Uterus (tissue), 4 donors: ENCODE results near the gene MAEA. TPM values are rescaled to one million over a fixed set of nuclear protein-coding genes. Genes with fewer than 3 reads are reported as not detected.

Experiments used
- DNase-seq, 2 donors: peaks; one replicate each; pipeline ENCODE4 v3.0.0-alpha.2; 2019 to 2020
- H3K27ac ChIP-seq, 2 donors: fragments of 200-600 bp; sonication (generic); 1 replicate in 1 of 2; 2 replicates in 1 of 2; pipeline ENCODE4 v1.5.1; 2016 to 2018
- H3K27me3 ChIP-seq, 2 donors: fragments of 200-600 bp; sonication (generic); one replicate each; pipeline ENCODE4 v1.5.1; 2018 to 2019; ENCODE audit warnings: control low read depth in 1 of 2
- H3K36me3 ChIP-seq, 2 donors: fragments of 200-600 bp; sonication (generic); one replicate each; pipeline ENCODE4 v1.5.1; 2019; ENCODE audit warnings: control low read depth in 1 of 2
- H3K4me1 ChIP-seq, 2 donors: fragments of 200-600 bp; sonication (generic); one replicate each; pipeline ENCODE4 v1.5.1; 2018 to 2019; ENCODE audit warnings: control low read depth in 1 of 2
- H3K4me3 ChIP-seq, 2 donors: fragments of 200-600 bp; sonication (generic); 1 replicate in 1 of 2; 2 replicates in 1 of 2; pipeline ENCODE4 v1.5.1; 2018 to 2019; ENCODE audit warnings: mild to moderate bottlenecking in 1 of 2
- H3K9me3 ChIP-seq, 2 donors: fragments of 200-600 bp; sonication (generic); one replicate each; pipeline ENCODE4 v1.5.1; 2019; ENCODE audit warnings: control low read depth in 1 of 2
- POLR2A ChIP-seq, 2 donors: fragments of 450-650 bp; IDR thresholded peaks; one replicate each; pipeline ENCODE4 v1.6.1; 2016; ENCODE audit warnings: antibody characterized with exemption in 2 of 2, mild to moderate bottlenecking in 1 of 2, moderate library complexity in 1 of 2
- intact Hi-C: fragments of 100-400 bp; cut with DNase I; formaldehyde crosslinking; loops from one replicate; pipeline ENCODE4 v1.15.1; 2023; ENCODE audit warnings: low total_unique reads
- total RNA-seq, 4 donors: library from RNA; depleted of rRNA in 3 of 4; stranded (reverse); fragments of >200 nt in 3 of 4; gene quantifications; one replicate each; pipeline versions ENCODE4 v1.1.0 to v1.2.4, GENCODE V29; 2014 to 2023
- TF ChIP-seq, protein P1 (sequence below), 4 experiments: fragments of 200-600 bp in 2 of 4; fragments of 450-650 bp in 2 of 4; sonication (generic) in 2 of 4; IDR thresholded peaks; one replicate each; pipeline ENCODE4 v1.5.1; 2016 to 2019; ENCODE audit warnings: antibody characterized with exemption in 4 of 4, mild to moderate bottlenecking in 2 of 4, moderate library complexity in 1 of 4
- donor health status: DM: yes; HTN: yes; CAD: no.

Gene MAEA
- total RNA-seq, 4 donors from 2014 or later = 32.3 to 70.7 (median 67.8) TPM

- Histone ChIP-seq H3K9me3 (no peaks in the 10 kb centered on the region), H3K27ac (no peak overlapping the region), H3K36me3 (no peaks in the 10 kb centered on the region), H3K4me3 (no peak overlapping the region), H3K4me1 (no peaks in the 10 kb centered on the region), H3K27me3 (no peaks in the 10 kb centered on the region)
- intact Hi-C loops = no loop called here
- no peak for DNase-seq
- TF ChIP-seq POLR2A (IDR thresholded peaks at IDR 0.05) = no peak
- TF ChIP-seq, protein P1, sequence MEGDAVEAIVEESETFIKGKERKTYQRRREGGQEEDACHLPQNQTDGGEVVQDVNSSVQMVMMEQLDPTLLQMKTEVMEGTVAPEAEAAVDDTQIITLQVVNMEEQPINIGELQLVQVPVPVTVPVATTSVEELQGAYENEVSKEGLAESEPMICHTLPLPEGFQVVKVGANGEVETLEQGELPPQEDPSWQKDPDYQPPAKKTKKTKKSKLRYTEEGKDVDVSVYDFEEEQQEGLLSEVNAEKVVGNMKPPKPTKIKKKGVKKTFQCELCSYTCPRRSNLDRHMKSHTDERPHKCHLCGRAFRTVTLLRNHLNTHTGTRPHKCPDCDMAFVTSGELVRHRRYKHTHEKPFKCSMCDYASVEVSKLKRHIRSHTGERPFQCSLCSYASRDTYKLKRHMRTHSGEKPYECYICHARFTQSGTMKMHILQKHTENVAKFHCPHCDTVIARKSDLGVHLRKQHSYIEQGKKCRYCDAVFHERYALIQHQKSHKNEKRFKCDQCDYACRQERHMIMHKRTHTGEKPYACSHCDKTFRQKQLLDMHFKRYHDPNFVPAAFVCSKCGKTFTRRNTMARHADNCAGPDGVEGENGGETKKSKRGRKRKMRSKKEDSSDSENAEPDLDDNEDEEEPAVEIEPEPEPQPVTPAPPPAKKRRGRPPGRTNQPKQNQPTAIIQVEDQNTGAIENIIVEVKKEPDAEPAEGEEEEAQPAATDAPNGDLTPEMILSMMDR (IDR thresholded peaks at IDR 0.05) = no peak
These were observed 90.2 kb downstream of the MAEA start for GRCh38 chr4:1379801-1380331.

DNA sequence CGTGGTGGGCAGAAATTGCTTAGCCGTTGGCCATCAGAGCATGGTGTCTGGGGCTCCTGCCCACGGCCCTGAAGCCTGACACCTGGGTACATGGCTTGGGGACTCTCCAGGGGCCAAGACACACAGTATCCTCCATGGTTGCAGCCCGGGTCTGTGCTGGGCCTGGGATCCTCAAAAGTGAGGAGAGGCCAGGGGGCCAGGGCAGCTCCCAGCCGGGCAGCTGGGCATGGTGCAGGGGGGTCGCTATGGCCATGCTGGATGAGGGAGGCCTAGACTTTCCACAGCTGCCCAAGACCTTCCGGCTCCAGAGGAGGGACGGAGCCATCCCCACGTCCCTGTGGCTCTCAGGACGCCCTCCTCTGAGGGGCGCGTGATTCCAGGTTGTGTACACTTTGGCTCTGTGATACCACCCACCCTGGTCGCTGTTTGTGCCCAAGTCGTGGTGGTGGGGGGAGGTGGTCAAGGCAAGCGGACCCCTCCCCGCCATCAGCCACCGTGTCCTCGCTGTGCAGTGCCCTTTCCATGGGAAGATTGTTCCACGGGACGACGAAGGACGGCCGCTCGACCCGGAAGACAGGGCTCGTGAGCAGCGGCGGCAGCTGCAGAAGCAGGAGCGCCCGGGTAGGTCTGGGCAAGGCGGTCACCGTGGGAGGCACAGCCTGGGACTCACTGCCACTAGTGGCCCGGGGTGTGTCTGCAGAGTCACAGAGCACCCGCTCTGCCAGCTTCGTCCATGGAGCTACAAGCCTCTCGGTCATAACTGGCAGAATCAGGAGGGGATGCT is 90.9 kb downstream of the MAEA start:
- Histone ChIP-seq H3K4me3 (no peak overlapping the region), H3K27ac (no peak overlapping the region), H3K36me3 (no peaks in the 10 kb centered on the region), H3K9me3 (no peaks in the 10 kb centered on the region), H3K27me3 (no peaks in the 10 kb centered on the region), H3K4me1 (no peaks in the 10 kb centered on the region)
- no peak for DNase-seq
- no peak for TF ChIP-seq POLR2A (IDR thresholded peaks at IDR 0.05)
- TF ChIP-seq, protein P1 (IDR thresholded peaks at IDR 0.05) = no peak
- intact Hi-C loops = no loop called here

DNA sequence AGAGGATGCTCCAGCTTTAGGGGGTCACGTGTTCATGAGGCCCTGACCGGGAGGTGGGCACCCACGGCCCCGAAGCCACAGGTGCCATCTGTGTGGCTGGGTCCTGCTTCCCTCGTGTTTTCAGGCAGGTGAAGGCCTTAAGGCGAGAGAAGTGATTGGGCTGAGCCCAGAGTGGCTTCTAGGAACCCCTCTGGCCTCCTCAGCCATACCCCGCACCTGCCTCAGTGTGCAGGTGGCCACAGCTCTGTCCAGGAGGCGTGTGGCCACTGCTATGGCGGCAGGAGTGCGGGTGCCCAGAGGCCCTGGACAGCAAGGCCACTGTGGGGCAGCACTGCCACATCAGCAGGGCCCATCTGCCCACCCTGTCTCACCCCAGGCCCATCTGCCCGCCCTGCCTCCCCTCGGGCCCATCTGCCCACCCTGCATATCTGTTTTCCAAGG is 91.5 kb downstream of the MAEA start:
- TF ChIP-seq, protein P1 (IDR thresholded peaks at IDR 0.05) = no peak
- TF ChIP-seq POLR2A (IDR thresholded peaks at IDR 0.05) = no peak
- Histone ChIP-seq H3K4me1 (no peaks in the 10 kb centered on the region), H3K27me3 (no peaks in the 10 kb centered on the region), H3K27ac (no peak overlapping the region), H3K4me3 (no peak overlapping the region), H3K36me3 (no peaks in the 10 kb centered on the region), H3K9me3 (no peaks in the 10 kb centered on the region)
- intact Hi-C loops = no loop called here
- no peak for DNase-seq

DNA sequence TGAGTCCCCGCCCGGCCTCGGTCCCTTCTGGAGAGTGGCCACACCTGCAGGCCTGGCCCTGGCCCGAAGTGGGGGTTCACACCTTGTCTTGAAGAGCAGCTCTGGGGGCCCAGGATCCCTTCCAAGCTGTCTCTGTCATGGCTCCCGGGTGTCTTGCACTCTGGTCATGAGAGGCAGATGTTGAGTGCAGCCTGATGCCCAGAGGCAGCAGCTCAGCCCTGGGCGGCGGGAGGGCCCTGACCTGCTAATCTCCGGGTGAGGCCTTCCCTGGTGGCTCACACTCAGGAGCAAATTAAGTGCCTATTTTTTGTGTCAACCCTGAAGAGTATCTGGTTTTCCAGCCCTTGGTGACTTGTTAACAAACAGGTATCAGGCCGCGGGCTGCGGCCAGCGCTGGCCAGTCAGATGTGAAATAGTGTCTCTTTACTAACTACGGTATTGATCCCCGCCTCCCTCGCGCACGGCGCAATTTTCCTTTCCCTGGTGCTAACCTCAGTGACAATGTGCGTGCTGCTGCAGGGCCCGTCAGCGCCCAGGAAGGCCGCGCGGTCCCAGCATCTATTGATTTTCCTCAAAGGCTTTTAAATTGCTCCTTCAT is 92.4 kb downstream of the MAEA start:
- TF ChIP-seq, protein P1 (IDR thresholded peaks at IDR 0.05) = no peak
- no peak for TF ChIP-seq POLR2A (IDR thresholded peaks at IDR 0.05)
- Histone ChIP-seq H3K4me1 (no peaks in the 10 kb centered on the region), H3K27me3 (no peaks in the 10 kb centered on the region), H3K4me3 (no peak overlapping the region), H3K36me3 (no peaks in the 10 kb centered on the region), H3K9me3 (no peaks in the 10 kb centered on the region), H3K27ac (no peak overlapping the region)
- intact Hi-C loops = no loop called here
- no peak for DNase-seq
